IMR-90 (cell line): Measurements from ENCODE around the gene ATF6B. TPM values are rescaled to one million over a fixed set of nuclear protein-coding genes. Genes with fewer than 3 reads are reported as not detected.

Experiments used
- ATAC-seq: fragments of 200-7000 bp; cut with Tn5 transposase; 2 replicates; pipeline ENCODE4 v1.9.1; 2020; ENCODE audit warnings: low read depth, mild to moderate bottlenecking, moderate library complexity
- BruUV-seq: library from RNA; stranded (reverse); fragments of 400-500 nt; replicated peaks from 2 replicates; lab custom pipeline; 2021; lab: Mats Ljungman, UMichigan
- CTCF ChIA-PET: fragments of 300-600 bp; formaldehyde crosslinking; extraction: SDS; loops from one replicate; lab custom pipeline; 2021; ENCODE audit warnings: antibody characterized with exemption; lab: Yijun Ruan, JAX
- POLR2A ChIA-PET: fragments of 300-600 bp; sonication (Branson Sonifier 250); formaldehyde crosslinking; loops from one replicate; lab custom pipeline; 2022; ENCODE audit warnings: antibody characterized with exemption; ENCODE audit not compliant: unreplicated experiment; lab: Charles Lee
- DNase-seq: peaks from one replicate; pipeline ENCODE4 v3.0.0; 2013
- H2AFZ ChIP-seq: replicated peaks from 2 replicates; pipeline ENCODE3; 2013; ENCODE audit warnings: low read length, mild to moderate bottlenecking; ENCODE audit not compliant: poor library complexity
- H2AK5ac ChIP-seq: 2 replicates; pipeline ENCODE4 v1.6.1; 2013; ENCODE audit warnings: low read depth, low read length, inconsistent platforms
- H2AK9ac ChIP-seq: replicated peaks from 2 replicates; pipeline ENCODE3; 2013; ENCODE audit warnings: mild to moderate bottlenecking, low read depth, low read length, moderate library complexity; ENCODE audit not compliant: poor library complexity
- H2BK120ac ChIP-seq: 2 replicates; pipeline ENCODE4 v1.6.1; 2013; ENCODE audit warnings: low read depth, low read length, inconsistent platforms
- H2BK15ac ChIP-seq: 3 replicates; pipeline ENCODE4 v1.6.1; 2013; ENCODE audit warnings: low read depth, low read length, inconsistent platforms
- H2BK20ac ChIP-seq: 2 replicates; pipeline ENCODE4 v1.6.1; 2013; ENCODE audit warnings: low read depth, mild to moderate bottlenecking, inconsistent platforms, low read length, moderate library complexity
- H2BK5ac ChIP-seq: 2 replicates; pipeline ENCODE4 v1.6.1; 2013; ENCODE audit warnings: mild to moderate bottlenecking, low read depth, low read length, inconsistent platforms; ENCODE audit not compliant: poor library complexity, severe bottlenecking
- H3K14ac ChIP-seq: replicated peaks from 2 replicates; pipeline ENCODE4 v1.6.1; 2013; ENCODE audit warnings: low read depth, low read length, inconsistent platforms
- H3K18ac ChIP-seq: 2 replicates; pipeline ENCODE4 v1.6.1; 2013; ENCODE audit warnings: low read depth, low read length, control low read depth
- H3K23ac ChIP-seq: 2 replicates; pipeline ENCODE4 v1.6.1; 2013; ENCODE audit warnings: low read depth, low read length, inconsistent platforms
- H3K27ac ChIP-seq: 2 replicates; pipeline ENCODE4 v1.5.1; 2013; ENCODE audit warnings: mild to moderate bottlenecking, control low read depth, low read length; ENCODE audit not compliant: insufficient read depth
- H3K27me3 ChIP-seq: 2 replicates; pipeline ENCODE4 v1.6.1; 2013; ENCODE audit warnings: low read length; ENCODE audit not compliant: control insufficient read depth, insufficient read depth
- H3K36me3 ChIP-seq: 2 replicates; pipeline ENCODE4 v1.6.1; 2013; ENCODE audit warnings: low read length, mixed read lengths; ENCODE audit not compliant: control insufficient read depth, insufficient read depth
- H3K4ac ChIP-seq: 2 replicates; pipeline ENCODE4 v1.6.1; 2013; ENCODE audit warnings: low read depth, low read length, inconsistent platforms
- H3K4me1 ChIP-seq: 2 replicates; pipeline ENCODE4 v1.6.1; 2013; ENCODE audit warnings: low read length, mixed read lengths; ENCODE audit not compliant: control insufficient read depth, insufficient read depth
- H3K4me2 ChIP-seq: 2 replicates; pipeline ENCODE4 v1.6.1; 2013; ENCODE audit warnings: low read depth, mild to moderate bottlenecking, control low read depth, low read length, moderate library complexity
- H3K4me3 ChIP-seq: 2 replicates; pipeline ENCODE4 v1.5.1; 2013; ENCODE audit warnings: low read depth, mild to moderate bottlenecking, control low read depth, low read length, moderate library complexity; ENCODE audit not compliant: insufficient read depth
- H3K56ac ChIP-seq: 2 replicates; pipeline ENCODE4 v1.6.1; 2013; ENCODE audit warnings: low read length, inconsistent platforms; ENCODE audit not compliant: insufficient read depth; ENCODE audit errors: extremely low read depth
- H3K79me1 ChIP-seq, 2 experiments: 2 replicates each; pipeline ENCODE4 v1.6.1; 2013; ENCODE audit warnings: low read length in 2 of 2, inconsistent platforms in 1 of 2, low read depth in 1 of 2
- H3K9ac ChIP-seq: 2 replicates; pipeline ENCODE4 v1.6.1; 2013; ENCODE audit warnings: low read depth, low read length, control low read depth
- H3K9me1 ChIP-seq: 2 replicates; pipeline ENCODE4 v1.6.1; 2013; ENCODE audit warnings: low read length, inconsistent platforms; ENCODE audit not compliant: insufficient read depth
- H3K9me3 ChIP-seq: 2 replicates; pipeline ENCODE4 v1.6.1; 2013; ENCODE audit warnings: low read length; ENCODE audit not compliant: control insufficient read depth, insufficient read depth
- H4K20me1 ChIP-seq: 2 replicates; pipeline ENCODE4 v1.6.1; 2013; ENCODE audit warnings: low read length, inconsistent platforms; ENCODE audit not compliant: insufficient read depth
- H4K5ac ChIP-seq: 2 replicates; pipeline ENCODE4 v1.6.1; 2013; ENCODE audit warnings: mild to moderate bottlenecking, low read depth, low read length, control low read depth
- H4K8ac ChIP-seq, 2 experiments: 2 replicates each; pipeline ENCODE4 v1.6.1; 2013; ENCODE audit warnings: low read depth in 2 of 2, low read length in 2 of 2, control low read depth in 1 of 2, inconsistent platforms in 1 of 2
- H4K91ac ChIP-seq: 2 replicates; pipeline ENCODE4 v1.6.1; 2013; ENCODE audit warnings: low read depth, low read length, inconsistent platforms; ENCODE audit not compliant: insufficient read depth
- ELK1 ChIP-seq: fragments of 150-350 bp; IDR thresholded peaks from 2 replicates; pipeline ENCODE4 v1.6.1; 2016; ENCODE audit warnings: low read depth, mild to moderate bottlenecking, low read length, moderate library complexity, borderline replicate concordance
- MAZ ChIP-seq: IDR thresholded peaks from 2 replicates; pipeline ENCODE4 v1.6.1; 2012; ENCODE audit warnings: low read depth, mild to moderate bottlenecking, low read length, improper control_type of control experiment, moderate library complexity, borderline replicate concordance
- WGBS, 2 experiments: methylation state at CpG; one replicate each; pipeline versions ENCODE4 v1.1.5 to v1.1.7; 2013; ENCODE audit warnings: missing lambda C conversion rate in 2 of 2; ENCODE audit not compliant: insufficient read length in 1 of 2; ENCODE audit errors: extremely low coverage in 2 of 2; 5-methylcytosine and 5-hydroxymethylcytosine counted together
- dilution Hi-C: fragments of 300-500 bp; cut with HindIII; formaldehyde crosslinking; loops from one replicate; pipeline ENCODE4 v1.14.3; 2018; ENCODE audit warnings: low sequenced_read_pairs; ENCODE audit not compliant: unreplicated experiment
- in situ Hi-C: fragments of 300-500 bp; cut with MboI; formaldehyde crosslinking; loops from 3 replicates; pipeline ENCODE4 v1.14.3; 2019; ENCODE audit warnings: low sequenced_read_pairs, inconsistent platforms, mixed read lengths
- intact Hi-C: fragments of 100-400 bp; cut with micrococcal nuclease; formaldehyde crosslinking; loops from 2 replicates; pipeline ENCODE4 v1.10.0; 2022
- polyA plus RNA-seq, 3 experiments: library from polyadenylated mRNA; depleted of rRNA; stranded (reverse); fragments of >200 nt; gene quantifications; 2 replicates each; pipeline ENCODE4 v1.2.3, GENCODE V29; 2012; ENCODE audit warnings: low replicate concordance in 1 of 3
- total RNA-seq: library from RNA; depleted of rRNA; stranded (reverse); fragments of >200 nt; gene quantifications from 2 replicates; pipeline ENCODE4 v1.2.3, GENCODE V29; 2012

Gene ATF6B
- total and polyA plus RNA-seq, 2 of the 4 experiments (the other 2 are of a cell fraction) = 7.9 to 69.6 TPM

- peak overlapping the region; percentile 97 for H2AK5ac ChIP-seq
- WGBS, 2 experiments = no CpG with 5 or more reads among the region's 2 CpGs
- ChIA-PET CTCF (no interaction called here), POLR2A (no interaction called here)
- H3K14ac ChIP-seq = peak overlapping the region; percentile 87
- H3K79me1 ChIP-seq = peaks cover 35 to 71% of the 10 kb centered on the region in 2 experiments
- no peaks in the 10 kb centered on the region for H3K9me3 ChIP-seq
- intact Hi-C loops (loop anchor here (5.0 kb wide), 1 partner anchor 58 kb away; no protein-coding TSS in a partner anchor), dilution Hi-C loops (no loop called here), in situ Hi-C loops (loop anchor here (10.0 to 25.0 kb wide), 2 partner anchors 201 to 787 kb away; partner anchors contain the start of genes BRD2, DXO and HLA-DMA)
- H2BK20ac ChIP-seq = no peak overlapping the region
- H4K91ac ChIP-seq = peak overlapping the region; percentile 82; the same call in 1 of the 2 replicates
- no peak overlapping the region for H2BK15ac ChIP-seq
- TF ChIP-seq MAZ (0 out of 2 replicates have a peak, but pooled peaks have one; percentile 8), ELK1 (no peak)
- H3K9ac ChIP-seq = peak overlapping the region; percentile 95
- H3K4me1 ChIP-seq = peaks cover 7% of the 10 kb centered on the region
- ATAC-seq (no peak), DNase-seq (no peak)
- H3K23ac ChIP-seq = peak overlapping the region; percentile 92
- H3K4me2 ChIP-seq = peak overlapping the region; percentile 98
- peaks cover 14% of the 10 kb centered on the region for H3K36me3 ChIP-seq
- H2AFZ ChIP-seq = peak overlapping the region; percentile 93
- no peak overlapping the region for H4K5ac ChIP-seq
- peak overlapping the region; percentile 47 to 76; a peak in 2 of 4 replicates for H4K8ac ChIP-seq
- no peak overlapping the region; the same call in 1 of the 2 replicates for H3K18ac ChIP-seq
- H2BK5ac ChIP-seq = peak overlapping the region; percentile 82
- no peak overlapping the region for H2BK120ac ChIP-seq
- H3K9me1 ChIP-seq = peaks cover 30% of the 10 kb centered on the region
- H3K27me3 ChIP-seq = no peaks in the 10 kb centered on the region
- H3K56ac ChIP-seq = peak overlapping the region; percentile 77; the same call in 1 of the 2 replicates
- H3K27ac ChIP-seq = peak overlapping the region; percentile 96
- peak overlapping the region; percentile 76 for H3K4me3 ChIP-seq
- peaks cover 3% of the 10 kb centered on the region; the same call in 1 of the 2 replicates for H4K20me1 ChIP-seq
- BruUV-seq = no TSS peak
- peak overlapping the region; percentile 99 for H2AK9ac ChIP-seq
- H3K4ac ChIP-seq = peak overlapping the region; percentile 96
Observed at GRCh38 chr6:32175322-32175710, 47.3 kb upstream of the ATF6B start.
